Gastrocnemius medialis (tissue), 4 donors: ENCODE data around the gene EGFR. TPM values are rescaled to one million over a fixed set of nuclear protein-coding genes. Genes with fewer than 3 reads are reported as not detected.

Experiments used
- ATAC-seq, 2 donors: fragments of 150-250 bp; one replicate each; pipeline ENCODE4 v1.9.1; 2016
- DNase-seq, 2 donors: peaks; one replicate each; pipeline ENCODE4 v3.0.0-alpha.2; 2019
- H3K27ac ChIP-seq, 4 donors: fragments of 200-600 bp; sonication (generic); 1 replicate in 1 of 4; 2 replicates in 3 of 4; pipeline ENCODE4 v1.5.1; 2016 to 2018; ENCODE audit warnings: mild to moderate bottlenecking in 2 of 4, moderate library complexity in 1 of 4
- H3K27me3 ChIP-seq, 3 donors: fragments of 200-600 bp; sonication (generic) in 2 of 3; 1 replicate in 1 of 3; 2 replicates in 2 of 3; pipeline versions ENCODE4 v1.5.1 to v1.6.0; 2016 to 2019; ENCODE audit warnings: mild to moderate bottlenecking in 1 of 3, moderate library complexity in 1 of 3
- H3K36me3 ChIP-seq, 2 donors: fragments of 200-600 bp; sonication (generic) in 1 of 2; one replicate each; pipeline ENCODE4 v1.5.1; 2017 to 2018
- H3K4me1 ChIP-seq, 2 donors: fragments of 200-600 bp; sonication (generic) in 1 of 2; one replicate each; pipeline ENCODE4 v1.5.1; 2016 to 2017; ENCODE audit warnings: mild to moderate bottlenecking in 2 of 2
- H3K4me3 ChIP-seq, 4 donors: fragments of 200-600 bp; sonication (generic) in 3 of 4; 1 replicate in 1 of 4; 2 replicates in 3 of 4; pipeline ENCODE4 v1.5.1; 2016 to 2019; ENCODE audit warnings: mild to moderate bottlenecking in 2 of 4
- H3K9me3 ChIP-seq, 3 donors: fragments of 200-600 bp; sonication (generic) in 2 of 3; 1 replicate in 1 of 3; 2 replicates in 2 of 3; pipeline ENCODE4 v1.5.1; 2016 to 2019
- POLR2A ChIP-seq, 2 donors: fragments of 450-650 bp; IDR thresholded peaks; one replicate each; pipeline ENCODE4 v1.6.1; 2017; ENCODE audit warnings: antibody characterized with exemption in 2 of 2, mild to moderate bottlenecking in 2 of 2, moderate library complexity in 2 of 2
- in situ Hi-C, 4 donors: fragments of 200-750 bp; cut with MboI; loops; one replicate each; pipeline versions ENCODE4 v1.15.0 to v1.8.0; 2017; ENCODE audit warnings: low sequenced_read_pairs in 4 of 4
- intact Hi-C: fragments of 100-400 bp; cut with DNase I; formaldehyde crosslinking; loops from one replicate; pipeline ENCODE4 v1.15.1; 2023; ENCODE audit warnings: low total_unique reads
- total RNA-seq, 4 donors: library from RNA; depleted of rRNA; stranded (reverse); fragments of >200 nt; gene quantifications; one replicate each; pipeline versions ENCODE4 v1.1.0 to v1.2.3, GENCODE V29; 2016
- TF ChIP-seq, protein P1 (sequence below), 5 experiments: fragments of 450-650 bp in 3 of 5; fragments of 200-600 bp in 2 of 5; sonication (generic) in 2 of 5; IDR thresholded peaks in 4 of 5; conservative IDR thresholded peaks in 1 of 5; 1 replicate in 4 of 5; 2 replicates in 1 of 5; pipeline ENCODE4 v1.5.1; 2016 to 2019; ENCODE audit warnings: antibody characterized with exemption in 5 of 5, mild to moderate bottlenecking in 3 of 5, moderate library complexity in 3 of 5

EGFR gene
- total RNA-seq, 4 donors from 2014 or later: 28.0 to 34.8 (median 29.4) TPM

DNA sequence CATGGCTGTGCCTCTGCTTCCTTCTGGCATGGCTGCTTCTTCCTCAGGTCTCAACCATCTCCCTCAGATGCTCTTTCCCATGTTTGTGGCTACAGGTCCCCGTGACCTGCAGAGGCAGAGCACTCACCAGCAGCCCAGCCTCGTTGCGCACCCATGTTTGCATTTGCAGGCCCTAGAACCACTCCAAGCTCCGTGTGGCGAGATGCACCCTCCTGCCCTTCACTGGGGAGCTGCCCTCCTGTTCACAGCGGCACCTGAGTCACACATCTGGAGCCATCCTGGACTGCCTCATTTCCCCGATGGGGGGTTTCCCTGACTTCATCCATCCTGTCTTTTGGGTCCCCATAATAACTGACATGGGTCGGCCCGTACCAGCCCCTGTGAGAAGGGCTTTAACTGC is 35.9 kb downstream of the EGFR start:
- in situ Hi-C loops (no loop called here), intact Hi-C loops (no loop called here)
- Histone ChIP-seq H3K27ac (peak overlapping the region in 3 of 4 donors; percentile 37 to 39 (median 39)), H3K27me3 (no peaks in the 10 kb centered on the region), H3K36me3 (no peaks in the 10 kb centered on the region), H3K4me1 (peaks cover 19 to 40% of the 10 kb centered on the region in 2 donors), H3K4me3 (no peak overlapping the region), H3K9me3 (no peaks in the 10 kb centered on the region)
- TF ChIP-seq, protein P1, sequence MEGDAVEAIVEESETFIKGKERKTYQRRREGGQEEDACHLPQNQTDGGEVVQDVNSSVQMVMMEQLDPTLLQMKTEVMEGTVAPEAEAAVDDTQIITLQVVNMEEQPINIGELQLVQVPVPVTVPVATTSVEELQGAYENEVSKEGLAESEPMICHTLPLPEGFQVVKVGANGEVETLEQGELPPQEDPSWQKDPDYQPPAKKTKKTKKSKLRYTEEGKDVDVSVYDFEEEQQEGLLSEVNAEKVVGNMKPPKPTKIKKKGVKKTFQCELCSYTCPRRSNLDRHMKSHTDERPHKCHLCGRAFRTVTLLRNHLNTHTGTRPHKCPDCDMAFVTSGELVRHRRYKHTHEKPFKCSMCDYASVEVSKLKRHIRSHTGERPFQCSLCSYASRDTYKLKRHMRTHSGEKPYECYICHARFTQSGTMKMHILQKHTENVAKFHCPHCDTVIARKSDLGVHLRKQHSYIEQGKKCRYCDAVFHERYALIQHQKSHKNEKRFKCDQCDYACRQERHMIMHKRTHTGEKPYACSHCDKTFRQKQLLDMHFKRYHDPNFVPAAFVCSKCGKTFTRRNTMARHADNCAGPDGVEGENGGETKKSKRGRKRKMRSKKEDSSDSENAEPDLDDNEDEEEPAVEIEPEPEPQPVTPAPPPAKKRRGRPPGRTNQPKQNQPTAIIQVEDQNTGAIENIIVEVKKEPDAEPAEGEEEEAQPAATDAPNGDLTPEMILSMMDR (IDR thresholded peaks at IDR 0.05 in 4 of 5, conservative IDR thresholded peaks at IDR 0.05 in 1 of 5): no peak
- TF ChIP-seq POLR2A (IDR thresholded peaks at IDR 0.05): no peak
- ATAC-seq (no peak), DNase-seq (no peak)

DNA sequence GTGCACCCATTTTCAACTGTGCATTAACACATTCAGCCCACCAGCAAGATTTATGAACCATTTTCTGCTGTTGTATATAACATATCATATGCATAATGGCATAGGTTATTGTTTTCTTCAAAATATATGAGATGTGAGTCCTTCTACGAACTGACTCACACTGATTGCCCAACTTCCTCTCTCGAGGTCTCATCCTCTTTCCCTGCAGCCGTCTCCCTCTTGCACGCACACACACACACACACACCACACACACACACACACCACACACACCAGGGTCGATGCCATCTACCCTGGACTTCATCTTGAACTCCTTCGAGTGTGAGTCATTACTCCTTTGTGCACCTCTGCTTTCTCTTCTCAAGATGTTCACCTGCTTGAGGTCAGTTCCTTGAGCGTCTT is 36.7 kb downstream of the EGFR start:
- peaks cover 20 to 41% of the 10 kb centered on the region in 2 donors for H3K4me1 ChIP-seq
- no peak for DNase-seq
- H3K27ac ChIP-seq: peak overlapping the region in 3 of 4 donors; percentile 50 to 58 (median 50)
- no peak for ATAC-seq
- intact Hi-C loops: no loop called here
- no peaks in the 10 kb centered on the region for H3K27me3 ChIP-seq
- no peaks in the 10 kb centered on the region for H3K9me3 ChIP-seq
- TF ChIP-seq POLR2A (IDR thresholded peaks at IDR 0.05): no peak
- TF ChIP-seq, protein P1 (IDR thresholded peaks at IDR 0.05 in 4 of 5, conservative IDR thresholded peaks at IDR 0.05 in 1 of 5): no peak
- no peak overlapping the region for H3K4me3 ChIP-seq
- H3K36me3 ChIP-seq: no peaks in the 10 kb centered on the region
- in situ Hi-C loops: no loop called here

DNA sequence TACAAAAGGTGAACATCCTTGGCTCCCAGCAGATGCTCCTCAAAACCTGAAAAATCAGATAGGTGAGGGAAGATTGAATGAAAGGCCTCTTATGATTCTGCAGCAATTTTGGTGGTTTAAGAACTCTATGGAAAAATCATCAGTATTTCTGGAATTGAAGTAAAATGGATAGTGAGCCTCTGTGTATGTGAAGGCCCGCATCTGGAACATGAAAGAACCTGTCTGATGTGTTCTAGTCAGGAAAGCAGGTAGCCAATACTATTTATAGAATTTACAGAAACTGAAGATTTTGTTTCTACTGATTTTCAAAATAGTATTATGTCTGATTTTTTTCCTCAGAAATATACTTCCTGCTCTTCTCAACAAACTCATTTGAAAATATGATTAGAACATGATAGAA is 37.3 kb downstream of the EGFR start:
- no peak for ATAC-seq

GRCh38 chr7:55056577-55057480 is 38.0 kb downstream of the EGFR start:
- Histone ChIP-seq H3K4me1 (peaks cover 18 to 47% of the 10 kb centered on the region in 2 donors), H3K36me3 (no peaks in the 10 kb centered on the region), H3K4me3 (no peak overlapping the region), H3K9me3 (no peaks in the 10 kb centered on the region), H3K27me3 (no peaks in the 10 kb centered on the region), H3K27ac (peak overlapping the region; percentile 16 to 58 (median 50))
- in situ Hi-C loops (no loop called here), intact Hi-C loops (no loop called here)
- DNase-seq (peak in 1 of 2 donors; percentile 39), ATAC-seq (peak; percentile 60)
- no peak for TF ChIP-seq POLR2A (IDR thresholded peaks at IDR 0.05)
- TF ChIP-seq, protein P1 (IDR thresholded peaks at IDR 0.05 in 4 of 5, conservative IDR thresholded peaks at IDR 0.05 in 1 of 5): no peak

More for the DNA sequence above, 37.3 kb downstream of the EGFR start:
- intact Hi-C loops: no loop called here
- Histone ChIP-seq H3K4me1 (peaks cover 17 to 44% of the 10 kb centered on the region in 2 donors), H3K9me3 (no peaks in the 10 kb centered on the region), H3K36me3 (no peaks in the 10 kb centered on the region), H3K27ac (peak overlapping the region; percentile 16 to 58 (median 50)), H3K4me3 (no peak overlapping the region), H3K27me3 (no peaks in the 10 kb centered on the region)
- TF ChIP-seq, protein P1 (IDR thresholded peaks at IDR 0.05 in 4 of 5, conservative IDR thresholded peaks at IDR 0.05 in 1 of 5): no peak
- TF ChIP-seq POLR2A (IDR thresholded peaks at IDR 0.05): no peak
- in situ Hi-C loops: no loop called here
- DNase-seq: no peak
